HepG2 (cell line): ENCODE results near the gene MINDY1. TPM values are rescaled to one million over a fixed set of nuclear protein-coding genes. Genes with fewer than 3 reads are reported as not detected.

Experiments
- FOXA3 ChIP-seq: IDR thresholded peaks from 2 replicates; pipeline ENCODE4 v1.6.1; 2016; ENCODE audit warnings: missing genetic modification reagents, missing compliant biosample characterization
- KLF13 ChIP-seq: sonication (generic); formaldehyde crosslinking; IDR thresholded peaks from 2 replicates; pipeline ENCODE4 v1.4.0; 2020; ENCODE audit warnings: mild to moderate bottlenecking, missing genetic modification reagents
- MAFF ChIP-seq: IDR thresholded peaks from 2 replicates; pipeline ENCODE4 v1.6.1; 2011; ENCODE audit warnings: low read depth, low read length, improper control_type of control experiment
- MTF1 ChIP-seq: sonication (generic); formaldehyde crosslinking; IDR thresholded peaks from 2 replicates; pipeline ENCODE4 v1.5.0; 2020; ENCODE audit warnings: missing genetic modification reagents
- RXRA ChIP-seq: sonication (generic); formaldehyde crosslinking; IDR thresholded peaks from 2 replicates; pipeline ENCODE4 v1.5.1; 2020; ENCODE audit warnings: missing genetic modification reagents
- SIX4 ChIP-seq: sonication (generic); formaldehyde crosslinking; IDR thresholded peaks from 2 replicates; pipeline ENCODE4 v1.4.0; 2020; ENCODE audit warnings: missing genetic modification reagents
- SMC3 ChIP-seq: IDR thresholded peaks from 2 replicates; pipeline ENCODE4 v1.6.1; 2011; ENCODE audit warnings: low read length, improper control_type of control experiment
- SNAI1 ChIP-seq: sonication (generic); formaldehyde crosslinking; IDR thresholded peaks from 2 replicates; pipeline ENCODE4 v1.5.0; 2020; ENCODE audit warnings: mild to moderate bottlenecking, missing genetic modification reagents, borderline replicate concordance
- TSC22D2 ChIP-seq: sonication (generic); formaldehyde crosslinking; IDR thresholded peaks from 2 replicates; pipeline ENCODE4 v1.5.1; 2020; ENCODE audit warnings: missing genetic modification reagents, mild to moderate bottlenecking, borderline replicate concordance
- ZFP37 ChIP-seq: sonication (generic); formaldehyde crosslinking; IDR thresholded peaks from 2 replicates; pipeline ENCODE4 v1.4.0; 2020; ENCODE audit warnings: missing genetic modification reagents, borderline replicate concordance
- ZNF720 ChIP-seq: sonication (generic); formaldehyde crosslinking; IDR thresholded peaks from 2 replicates; pipeline ENCODE4 v1.4.0; 2020; ENCODE audit warnings: missing genetic modification reagents
- polyA plus RNA-seq, 8 experiments: library from polyadenylated mRNA; depleted of rRNA in 3 of 8; stranded (reverse) in 7 of 8; unstranded in 1 of 8; fragments of >200 nt; fragmentation: Illumina TruSeq in 4 of 8; extraction: Trizol in 4 of 8; gene quantifications; 2 replicates each; pipeline versions ENCODE4 v1.2.1 to v1.2.3, GENCODE V29; 2011 to 2016; ENCODE audit warnings: low read depth in 4 of 8, missing spikeins in 1 of 8, mixed read lengths in 1 of 8; ENCODE audit not compliant: insufficient read depth in 1 of 8
- total RNA-seq, 5 experiments: library from RNA; depleted of rRNA; stranded (reverse); fragments of >200 nt; fragmentation: Illumina TruSeq; extraction: Trizol; gene quantifications; 2 replicates each; pipeline ENCODE4 v1.2.3, GENCODE V29; 2016; ENCODE audit warnings: low read depth in 1 of 5
- TF ChIP-seq, protein P1 (sequence below): sonication (generic); formaldehyde crosslinking; IDR thresholded peaks from 2 replicates; pipeline ENCODE4 v1.5.0; 2020; ENCODE audit warnings: missing genetic modification reagents, mild to moderate bottlenecking, borderline replicate concordance
- TF ChIP-seq, protein P2 (sequence below): IDR thresholded peaks from 2 replicates; pipeline ENCODE4 v1.6.1; 2016; ENCODE audit warnings: control low read depth
- TF ChIP-seq, protein P3 (sequence below): sonication (generic); formaldehyde crosslinking; IDR thresholded peaks from 2 replicates; pipeline ENCODE4 v1.4.0; 2020; ENCODE audit warnings: missing genetic modification reagents, low read depth, mild to moderate bottlenecking, borderline replicate concordance
- TF ChIP-seq, protein P4 (sequence below): sonication (generic); formaldehyde crosslinking; IDR thresholded peaks from 2 replicates; pipeline ENCODE4 v1.4.0; 2020; ENCODE audit warnings: mild to moderate bottlenecking, missing genetic modification reagents
- TF ChIP-seq, protein P5 (sequence below): sonication (generic); formaldehyde crosslinking; IDR thresholded peaks from 2 replicates; pipeline ENCODE4 v1.9.0; 2021; ENCODE audit warnings: missing genetic modification reagents, borderline replicate concordance
- TF ChIP-seq, protein P6 (sequence below): sonication (generic); formaldehyde crosslinking; IDR thresholded peaks from 2 replicates; pipeline ENCODE4 v1.4.0; 2020; ENCODE audit warnings: missing genetic modification reagents, borderline replicate concordance
- TF ChIP-seq, protein P7 (sequence below): sonication (generic); formaldehyde crosslinking; IDR thresholded peaks from 2 replicates; pipeline ENCODE4 v1.8.0; 2022; ENCODE audit warnings: missing genetic modification reagents, low read depth, mild to moderate bottlenecking, borderline replicate concordance

The MINDY1 gene
- total and polyA plus RNA-seq, 2 of the 13 experiments (the other 11 are each of a cell fraction or from before 2014, with no cell fraction given) = 11.1 to 15.0 TPM

DNA sequence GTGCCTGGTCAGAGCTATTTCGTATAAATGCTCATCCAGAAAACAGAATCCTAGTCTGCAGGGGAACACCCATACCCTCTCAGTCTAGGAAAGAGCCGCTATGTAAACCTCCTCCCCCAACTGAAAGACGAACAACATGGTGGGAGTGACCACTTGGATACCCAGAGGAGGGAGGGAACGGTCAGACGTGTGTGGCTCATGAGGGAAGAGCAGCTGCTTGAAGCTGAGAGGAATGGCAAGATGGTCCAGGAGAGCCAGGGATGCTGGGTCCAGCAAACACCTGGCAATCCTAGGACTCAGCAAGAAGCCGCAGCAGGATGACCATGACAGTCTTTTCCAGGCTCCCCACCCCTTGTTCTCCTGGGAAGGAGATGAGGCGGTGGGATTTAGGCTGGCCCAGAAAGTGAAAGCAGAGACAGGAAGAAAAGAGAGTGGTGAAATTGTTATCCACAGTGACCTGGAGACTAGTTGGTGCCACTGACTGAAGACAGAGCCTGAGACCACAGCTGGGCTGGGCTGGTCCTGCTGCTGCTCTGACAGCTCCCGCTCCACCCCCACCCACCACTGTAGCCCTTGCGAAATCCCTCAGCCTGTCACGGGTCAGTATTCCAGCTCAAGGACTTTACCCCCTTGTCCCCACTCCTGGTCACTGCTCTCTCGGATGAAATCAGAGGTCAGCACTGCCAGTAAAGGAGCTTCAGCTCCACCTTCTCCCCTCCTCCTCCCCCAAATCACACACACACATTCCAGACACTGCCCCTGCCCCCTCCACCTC, 35.7 kb downstream of the MINDY1 start (continued):
- TF ChIP-seq, protein P1, sequence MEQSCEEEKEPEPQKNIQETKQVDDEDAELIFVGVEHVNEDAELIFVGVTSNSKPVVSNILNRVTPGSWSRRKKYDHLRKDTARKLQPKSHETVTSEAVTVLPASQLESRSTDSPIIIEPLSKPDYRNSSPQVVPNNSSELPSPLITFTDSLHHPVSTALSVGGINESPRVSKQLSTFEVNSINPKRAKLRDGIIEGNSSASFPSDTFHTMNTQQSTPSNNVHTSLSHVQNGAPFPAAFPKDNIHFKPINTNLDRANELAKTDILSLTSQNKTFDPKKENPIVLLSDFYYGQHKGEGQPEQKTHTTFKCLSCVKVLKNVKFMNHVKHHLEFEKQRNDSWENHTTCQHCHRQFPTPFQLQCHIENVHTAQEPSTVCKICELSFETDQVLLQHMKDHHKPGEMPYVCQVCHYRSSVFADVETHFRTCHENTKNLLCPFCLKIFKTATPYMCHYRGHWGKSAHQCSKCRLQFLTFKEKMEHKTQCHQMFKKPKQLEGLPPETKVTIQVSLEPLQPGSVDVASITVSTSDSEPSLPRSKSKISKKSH (CRISPR knock-in tag) = no peak
- TF ChIP-seq TSC22D2 (CRISPR knock-in tag) (no peak), MAFF (no peak), SNAI1 (CRISPR knock-in tag) (no peak), SMC3 (no peak), MTF1 (CRISPR knock-in tag) (no peak), ZNF720 (CRISPR knock-in tag) (no peak), SIX4 (CRISPR knock-in tag) (peak; percentile 61; the same call in 1 of the 2 replicates), FOXA3 (peak; percentile 75), ZFP37 (CRISPR knock-in tag) (no peak), KLF13 (no peak), RXRA (CRISPR knock-in tag) (peak; percentile 95)
- TF ChIP-seq, protein P2, sequence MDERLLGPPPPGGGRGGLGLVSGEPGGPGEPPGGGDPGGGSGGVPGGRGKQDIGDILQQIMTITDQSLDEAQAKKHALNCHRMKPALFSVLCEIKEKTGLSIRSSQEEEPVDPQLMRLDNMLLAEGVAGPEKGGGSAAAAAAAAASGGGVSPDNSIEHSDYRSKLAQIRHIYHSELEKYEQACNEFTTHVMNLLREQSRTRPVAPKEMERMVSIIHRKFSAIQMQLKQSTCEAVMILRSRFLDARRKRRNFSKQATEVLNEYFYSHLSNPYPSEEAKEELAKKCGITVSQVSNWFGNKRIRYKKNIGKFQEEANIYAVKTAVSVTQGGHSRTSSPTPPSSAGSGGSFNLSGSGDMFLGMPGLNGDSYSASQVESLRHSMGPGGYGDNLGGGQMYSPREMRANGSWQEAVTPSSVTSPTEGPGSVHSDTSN = peak; percentile 46; the same call in 1 of the 2 replicates
- TF ChIP-seq, protein P3, sequence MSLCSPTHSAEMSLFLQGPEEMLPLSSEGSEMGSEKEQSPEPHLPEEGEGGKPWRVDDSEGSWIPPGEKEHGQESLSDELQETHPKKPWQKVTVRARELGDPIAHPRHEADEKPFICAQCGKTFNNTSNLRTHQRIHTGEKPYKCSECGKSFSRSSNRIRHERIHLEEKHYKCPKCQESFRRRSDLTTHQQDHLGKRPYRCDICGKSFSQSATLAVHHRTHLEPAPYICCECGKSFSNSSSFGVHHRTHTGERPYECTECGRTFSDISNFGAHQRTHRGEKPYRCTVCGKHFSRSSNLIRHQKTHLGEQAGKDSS (CRISPR knock-in tag) = peak; percentile 62; the same call in 1 of the 2 replicates
- TF ChIP-seq, protein P4, sequence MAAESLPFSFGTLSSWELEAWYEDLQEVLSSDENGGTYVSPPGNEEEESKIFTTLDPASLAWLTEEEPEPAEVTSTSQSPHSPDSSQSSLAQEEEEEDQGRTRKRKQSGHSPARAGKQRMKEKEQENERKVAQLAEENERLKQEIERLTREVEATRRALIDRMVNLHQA (CRISPR knock-in tag) = no peak
- TF ChIP-seq, protein P5, sequence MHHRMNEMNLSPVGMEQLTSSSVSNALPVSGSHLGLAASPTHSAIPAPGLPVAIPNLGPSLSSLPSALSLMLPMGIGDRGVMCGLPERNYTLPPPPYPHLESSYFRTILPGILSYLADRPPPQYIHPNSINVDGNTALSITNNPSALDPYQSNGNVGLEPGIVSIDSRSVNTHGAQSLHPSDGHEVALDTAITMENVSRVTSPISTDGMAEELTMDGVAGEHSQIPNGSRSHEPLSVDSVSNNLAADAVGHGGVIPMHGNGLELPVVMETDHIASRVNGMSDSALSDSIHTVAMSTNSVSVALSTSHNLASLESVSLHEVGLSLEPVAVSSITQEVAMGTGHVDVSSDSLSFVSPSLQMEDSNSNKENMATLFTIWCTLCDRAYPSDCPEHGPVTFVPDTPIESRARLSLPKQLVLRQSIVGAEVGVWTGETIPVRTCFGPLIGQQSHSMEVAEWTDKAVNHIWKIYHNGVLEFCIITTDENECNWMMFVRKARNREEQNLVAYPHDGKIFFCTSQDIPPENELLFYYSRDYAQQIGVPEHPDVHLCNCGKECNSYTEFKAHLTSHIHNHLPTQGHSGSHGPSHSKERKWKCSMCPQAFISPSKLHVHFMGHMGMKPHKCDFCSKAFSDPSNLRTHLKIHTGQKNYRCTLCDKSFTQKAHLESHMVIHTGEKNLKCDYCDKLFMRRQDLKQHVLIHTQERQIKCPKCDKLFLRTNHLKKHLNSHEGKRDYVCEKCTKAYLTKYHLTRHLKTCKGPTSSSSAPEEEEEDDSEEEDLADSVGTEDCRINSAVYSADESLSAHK (CRISPR knock-in tag) = no peak
- TF ChIP-seq, protein P6, sequence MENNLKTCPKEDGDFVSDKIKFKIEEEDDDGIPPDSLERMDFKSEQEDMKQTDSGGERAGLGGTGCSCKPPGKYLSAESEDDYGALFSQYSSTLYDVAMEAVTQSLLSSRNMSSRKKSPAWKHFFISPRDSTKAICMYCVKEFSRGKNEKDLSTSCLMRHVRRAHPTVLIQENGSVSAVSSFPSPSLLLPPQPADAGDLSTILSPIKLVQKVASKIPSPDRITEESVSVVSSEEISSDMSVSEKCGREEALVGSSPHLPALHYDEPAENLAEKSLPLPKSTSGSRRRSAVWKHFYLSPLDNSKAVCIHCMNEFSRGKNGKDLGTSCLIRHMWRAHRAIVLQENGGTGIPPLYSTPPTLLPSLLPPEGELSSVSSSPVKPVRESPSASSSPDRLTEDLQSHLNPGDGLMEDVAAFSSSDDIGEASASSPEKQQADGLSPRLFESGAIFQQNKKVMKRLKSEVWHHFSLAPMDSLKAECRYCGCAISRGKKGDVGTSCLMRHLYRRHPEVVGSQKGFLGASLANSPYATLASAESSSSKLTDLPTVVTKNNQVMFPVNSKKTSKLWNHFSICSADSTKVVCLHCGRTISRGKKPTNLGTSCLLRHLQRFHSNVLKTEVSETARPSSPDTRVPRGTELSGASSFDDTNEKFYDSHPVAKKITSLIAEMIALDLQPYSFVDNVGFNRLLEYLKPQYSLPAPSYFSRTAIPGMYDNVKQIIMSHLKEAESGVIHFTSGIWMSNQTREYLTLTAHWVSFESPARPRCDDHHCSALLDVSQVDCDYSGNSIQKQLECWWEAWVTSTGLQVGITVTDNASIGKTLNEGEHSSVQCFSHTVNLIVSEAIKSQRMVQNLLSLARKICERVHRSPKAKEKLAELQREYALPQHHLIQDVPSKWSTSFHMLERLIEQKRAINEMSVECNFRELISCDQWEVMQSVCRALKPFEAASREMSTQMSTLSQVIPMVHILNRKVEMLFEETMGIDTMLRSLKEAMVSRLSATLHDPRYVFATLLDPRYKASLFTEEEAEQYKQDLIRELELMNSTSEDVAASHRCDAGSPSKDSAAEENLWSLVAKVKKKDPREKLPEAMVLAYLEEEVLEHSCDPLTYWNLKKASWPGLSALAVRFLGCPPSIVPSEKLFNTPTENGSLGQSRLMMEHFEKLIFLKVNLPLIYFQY (CRISPR knock-in tag) = peak; percentile 44; the same call in 1 of the 2 replicates
- TF ChIP-seq, protein P7, sequence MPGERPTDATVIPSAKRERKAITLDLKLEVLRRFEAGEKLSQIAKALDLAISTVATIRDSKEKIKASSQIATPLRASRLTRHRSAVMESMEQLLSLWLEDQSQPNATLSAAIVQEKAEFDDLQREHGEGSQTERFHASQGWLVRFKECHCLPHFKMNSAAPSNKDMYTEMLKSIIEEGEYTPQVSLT (CRISPR knock-in tag) = no peak
